Lung (tissue), 12 donors: Measurements from ENCODE around the gene CPN1. TPM values are rescaled to one million over a fixed set of nuclear protein-coding genes. Genes with fewer than 3 reads are reported as not detected.

Experiments
- ATAC-seq: fragments of 200-7000 bp; cut with Tn5 transposase; one replicate; pipeline ENCODE4 v1.9.1; 2020; ENCODE audit warnings: moderate number of reproducible peaks; ENCODE audit not compliant: insufficient read depth, low FRiP score
- DNase-seq, 3 donors: peaks; one replicate each; pipeline ENCODE4 v3.0.0-alpha.2; 2013 to 2017
- H3K27ac ChIP-seq, 2 donors: one replicate each; pipeline ENCODE4 v1.5.1; 2013; ENCODE audit warnings: mild to moderate bottlenecking in 2 of 2, moderate library complexity in 2 of 2, control low read depth in 1 of 2, inconsistent platforms in 1 of 2, low read depth in 1 of 2, low read length in 1 of 2
- H3K27me3 ChIP-seq, 3 donors: one replicate each; pipeline ENCODE4 v1.5.1; 2013; ENCODE audit warnings: low read length in 2 of 3; ENCODE audit not compliant: control insufficient read depth in 3 of 3, insufficient read depth in 3 of 3
- H3K36me3 ChIP-seq, 4 donors: one replicate each; pipeline ENCODE4 v1.5.1; 2013; ENCODE audit warnings: low read length in 4 of 4, mild to moderate bottlenecking in 1 of 4, moderate library complexity in 1 of 4; ENCODE audit not compliant: control insufficient read depth in 4 of 4, insufficient read depth in 4 of 4
- H3K4me1 ChIP-seq, 5 donors: one replicate each; pipeline ENCODE4 v1.5.1; 2013; ENCODE audit warnings: low read length in 5 of 5, mild to moderate bottlenecking in 2 of 5, moderate library complexity in 1 of 5; ENCODE audit not compliant: control insufficient read depth in 5 of 5, insufficient read depth in 5 of 5
- H3K4me3 ChIP-seq: one replicate; pipeline ENCODE4 v1.5.1; 2013; ENCODE audit warnings: mild to moderate bottlenecking, control low read depth, moderate library complexity
- H3K9ac ChIP-seq, 2 donors: one replicate each; pipeline ENCODE4 v1.5.1; 2013; ENCODE audit warnings: low read length in 2 of 2, control low read depth in 1 of 2; ENCODE audit not compliant: insufficient read depth in 1 of 2
- H3K9me3 ChIP-seq, 4 donors: one replicate each; pipeline ENCODE4 v1.5.1; 2013; ENCODE audit warnings: low read length in 3 of 4, mild to moderate bottlenecking in 1 of 4, moderate library complexity in 1 of 4; ENCODE audit not compliant: control insufficient read depth in 4 of 4, insufficient read depth in 3 of 4
- CTCF ChIP-seq: IDR thresholded peaks from 2 replicates; pipeline ENCODE4 v1.5.1; 2012; ENCODE audit warnings: mild to moderate bottlenecking; ENCODE audit errors: control extremely low read depth, extremely low read depth
- WGBS, 2 donors: extraction: QIAGEN DNeasy Blood & Tissue Kit; methylation state at CpG; one replicate each; pipeline ENCODE4 v1.1.7; 2013; 5-methylcytosine and 5-hydroxymethylcytosine counted together
- polyA plus RNA-seq, 2 donors: library from polyadenylated mRNA; stranded (reverse); fragments of 200-250 nt; gene quantifications; one replicate each; pipeline ENCODE4 v1.2.1, GENCODE V29; 2013
- total RNA-seq, 2 donors: library from RNA; depleted of rRNA in 1 of 2; stranded (reverse); fragments of >200 nt in 1 of 2; gene quantifications; one replicate each; pipeline ENCODE4 v1.2.1, GENCODE V29; 2014 to 2021
- donor health status: control.
- donor health status: control.
- donor health status: Bipolar disorder and iron deficiency.
- donor health status: healthy.
- donor health status: DM: yes; HTN: yes; CAD: no.

The CPN1 gene
- total and polyA plus RNA-seq, 4 donors: not detected

DNA sequence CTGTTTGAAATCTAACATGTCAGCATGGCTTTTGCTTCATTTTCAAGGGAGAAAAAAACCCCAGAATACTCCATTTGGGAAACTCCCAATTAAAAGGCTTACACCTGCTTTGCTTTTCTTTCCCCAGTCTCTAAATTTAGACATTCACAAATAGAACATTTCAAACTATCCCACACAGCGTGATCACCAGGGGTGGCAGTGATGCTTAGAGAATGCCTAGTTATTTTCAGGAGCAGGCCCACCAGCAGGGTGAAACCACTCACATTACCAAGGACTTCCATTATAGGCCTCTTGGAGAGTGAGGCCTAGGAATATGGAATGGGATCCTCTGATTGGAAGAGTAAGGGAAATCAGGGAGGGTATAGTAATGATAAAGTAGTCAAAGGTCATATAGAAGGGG lies 14.2 kb downstream of the CPN1 start:
- ATAC-seq (no peak), DNase-seq (no peak)
- TF ChIP-seq CTCF: no peak
- Histone ChIP-seq H3K4me3 (no peak overlapping the region), H3K9me3 (no peaks in the 10 kb centered on the region), H3K27me3 (peaks cover 0 to 5% (median 0%) of the 10 kb centered on the region in 3 donors), H3K27ac (no peak overlapping the region), H3K36me3 (no peaks in the 10 kb centered on the region), H3K4me1 (no peaks in the 10 kb centered on the region), H3K9ac (no peak overlapping the region)
- WGBS, 2 donors: 83 to 93% methylated on average over 1 of the region's 1 CpG

GRCh38 chr10:100065084-100065660 lies 16.5 kb downstream of the CPN1 start:
- peaks cover 0 to 5% (median 0%) of the 10 kb centered on the region in 3 donors for H3K27me3 ChIP-seq
- no peak overlapping the region for H3K9ac ChIP-seq
- DNase-seq (no peak), ATAC-seq (no peak)
- no peak for TF ChIP-seq CTCF
- no peaks in the 10 kb centered on the region for H3K9me3 ChIP-seq
- no peaks in the 10 kb centered on the region for H3K4me1 ChIP-seq
- H3K27ac ChIP-seq: no peak overlapping the region
- no peaks in the 10 kb centered on the region for H3K36me3 ChIP-seq
- H3K4me3 ChIP-seq: no peak overlapping the region
- WGBS, 2 donors: 41 to 49% methylated on average over 23 of the region's 23 CpGs

GRCh38 chr10:100061401-100061800 lies 20.3 kb downstream of the CPN1 start:
- Histone ChIP-seq H3K27ac (no peak overlapping the region), H3K4me3 (no peak overlapping the region), H3K9ac (no peak overlapping the region), H3K4me1 (no peaks in the 10 kb centered on the region), H3K27me3 (peaks cover 0 to 5% (median 0%) of the 10 kb centered on the region in 3 donors), H3K36me3 (no peaks in the 10 kb centered on the region), H3K9me3 (no peaks in the 10 kb centered on the region)
- no peak for ATAC-seq
- no peak for TF ChIP-seq CTCF
- WGBS, 2 donors: 78 to 90% methylated on average over 1 of the region's 1 CpG
- DNase-seq: no peak

DNA sequence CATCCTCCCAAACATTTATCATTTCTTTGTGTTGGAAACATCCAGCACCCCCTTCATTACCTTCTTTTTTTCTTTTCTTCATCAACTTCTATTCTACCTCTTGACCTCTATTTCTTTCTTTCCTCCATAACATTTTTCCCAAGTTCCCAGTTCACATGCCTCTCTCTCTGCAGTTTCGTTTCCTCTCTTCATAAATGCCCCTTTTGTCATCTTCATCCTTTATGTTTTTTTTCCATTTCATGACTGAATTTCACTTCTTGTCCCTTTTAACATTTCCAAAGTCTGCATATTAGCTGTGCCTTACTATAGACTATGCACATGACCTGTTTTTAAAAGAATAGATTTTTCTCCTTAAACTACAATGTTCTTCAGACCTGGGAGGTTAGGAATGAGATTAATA lies 23.7 kb downstream of the CPN1 start:
- DNase-seq (no peak), ATAC-seq (no peak)
- 62 to 77% methylated on average over 1 of the region's 1 CpG for WGBS, 2 donors
- no peaks in the 10 kb centered on the region for H3K4me1 ChIP-seq
- no peak overlapping the region for H3K9ac ChIP-seq
- no peak for TF ChIP-seq CTCF
- H3K9me3 ChIP-seq: peaks cover 0 to 3% (median 0%) of the 10 kb centered on the region in 4 donors
- peaks cover 0 to 6% (median 0%) of the 10 kb centered on the region in 3 donors for H3K27me3 ChIP-seq
- H3K27ac ChIP-seq: no peak overlapping the region
- no peak overlapping the region for H3K4me3 ChIP-seq
- no peaks in the 10 kb centered on the region for H3K36me3 ChIP-seq
